ENCODE measurements around the gene CLC.
A peak's percentile ranks its signal among the peaks of the same experiment; 100 is the strongest.
"Not testable (repeated sequence)": the region's sequence is repeated elsewhere in the genome, so short reads cannot be mapped to it uniquely, and the experiment has no call there.

Gene CLC

GRCh38 chr19:39737891-39738290 is at the start of gene CLC:
CLC (minus strand) TSS chr19:39738029; CDS start chr19:39737952, 77 bp downstream.
- DNase-seq: no peak

- DNase-seq: no peak
These were observed 43.1 kb upstream of the CLC start for GRCh38 chr19:39780894-39781293.

- DNase-seq: no peak
These were observed 40.9 kb upstream of the CLC start, which contains the start of gene LEUTX for GRCh38 chr19:39778763-39779162. LEUTX (plus strand) TSS chr19:39778854; CDS start chr19:39778921, 67 bp downstream.

GRCh38 chr19:39768786-39769185 is 31.0 kb upstream of the CLC start:
- DNase-seq: no peak

- no peak for DNase-seq
These were observed 30.5 kb upstream of the CLC start for GRCh38 chr19:39768334-39768733.

- peak; percentile 1 for DNase-seq
These were observed 27.6 kb upstream of the CLC start for GRCh38 chr19:39765091-39766076.

GRCh38 chr19:39761851-39762250 is 24.0 kb upstream of the CLC start:
- DNase-seq: not testable (repeated sequence)

GRCh38 chr19:39759457-39760184 is 21.8 kb upstream of the CLC start:
- no peak for DNase-seq

- no peak for DNase-seq
These were observed 17.1 kb upstream of the CLC start for GRCh38 chr19:39754971-39755370.

- no peak for DNase-seq
These were observed 16.7 kb upstream of the CLC start for GRCh38 chr19:39754544-39754943.

GRCh38 chr19:39752795-39753194 is 15.0 kb upstream of the CLC start:
- DNase-seq: no peak

- no peak for DNase-seq
These were observed 14.6 kb upstream of the CLC start for GRCh38 chr19:39752390-39752789.

- DNase-seq: no peak
These were observed 12.2 kb upstream of the CLC start for GRCh38 chr19:39749981-39750380.

- no peak for DNase-seq
These were observed 9.2 kb upstream of the CLC start for GRCh38 chr19:39746836-39747529.

GRCh38 chr19:39745643-39746042 is 7.8 kb upstream of the CLC start:
- DNase-seq: no peak

- no peak for DNase-seq
These were observed 2.6 kb upstream of the CLC start for GRCh38 chr19:39740395-39740794.

- no peak for DNase-seq
These were observed 985 bp upstream of the CLC start for GRCh38 chr19:39738814-39739213.

- DNase-seq: no peak
These were observed 478 bp downstream of the CLC start for GRCh38 chr19:39737351-39737750.

GRCh38 chr19:39736088-39736487 is 1.7 kb downstream of the CLC start:
- no peak for DNase-seq

- DNase-seq: no peak
These were observed 2.1 kb downstream of the CLC start for GRCh38 chr19:39735688-39736087.

GRCh38 chr19:39733841-39734240 is 4.0 kb downstream of the CLC start:
- DNase-seq: no peak

- no peak for DNase-seq
These were observed 6.1 kb downstream of the CLC start for GRCh38 chr19:39731685-39732084.

GRCh38 chr19:39729594-39729993 is 8.2 kb downstream of the CLC start:
- DNase-seq: no peak

All from GDM1 (cell line).